Activated naive CD8-positive, alpha-beta T cell treated with anti-CD3 and anti-CD28 coated beads, Interleukin-2, amount 50 U/mL, for 16 hours (primary cell): ENCODE measurements around the gene ADCY2.

Experiments
- DNase-seq: peaks from one replicate; pipeline ENCODE4 v3.0.0-alpha.2; 2020; ENCODE audit warnings: low read depth, low spot score

Gene ADCY2

DNA sequence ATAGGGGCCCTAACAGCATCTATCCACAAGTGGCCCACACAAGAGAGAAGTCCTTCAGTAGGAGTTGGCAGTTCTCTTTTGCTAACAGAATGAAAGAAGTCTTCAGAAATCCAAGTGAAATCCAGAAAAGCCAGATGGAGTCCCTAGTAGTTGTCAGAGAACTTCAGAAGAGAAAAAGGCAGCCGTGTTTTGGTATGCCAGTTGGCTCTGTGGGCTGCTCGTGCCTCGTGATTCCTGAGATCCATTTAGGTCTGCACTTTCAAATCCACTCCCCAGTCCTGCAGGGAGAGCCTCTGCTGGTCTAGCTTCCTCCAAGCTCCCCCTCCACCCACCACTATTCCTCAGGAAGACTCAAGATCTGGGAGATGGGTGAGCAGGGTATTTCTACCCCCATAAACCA, 386.0 kb downstream of the ADCY2 start:
- DNase-seq: no peak

DNA sequence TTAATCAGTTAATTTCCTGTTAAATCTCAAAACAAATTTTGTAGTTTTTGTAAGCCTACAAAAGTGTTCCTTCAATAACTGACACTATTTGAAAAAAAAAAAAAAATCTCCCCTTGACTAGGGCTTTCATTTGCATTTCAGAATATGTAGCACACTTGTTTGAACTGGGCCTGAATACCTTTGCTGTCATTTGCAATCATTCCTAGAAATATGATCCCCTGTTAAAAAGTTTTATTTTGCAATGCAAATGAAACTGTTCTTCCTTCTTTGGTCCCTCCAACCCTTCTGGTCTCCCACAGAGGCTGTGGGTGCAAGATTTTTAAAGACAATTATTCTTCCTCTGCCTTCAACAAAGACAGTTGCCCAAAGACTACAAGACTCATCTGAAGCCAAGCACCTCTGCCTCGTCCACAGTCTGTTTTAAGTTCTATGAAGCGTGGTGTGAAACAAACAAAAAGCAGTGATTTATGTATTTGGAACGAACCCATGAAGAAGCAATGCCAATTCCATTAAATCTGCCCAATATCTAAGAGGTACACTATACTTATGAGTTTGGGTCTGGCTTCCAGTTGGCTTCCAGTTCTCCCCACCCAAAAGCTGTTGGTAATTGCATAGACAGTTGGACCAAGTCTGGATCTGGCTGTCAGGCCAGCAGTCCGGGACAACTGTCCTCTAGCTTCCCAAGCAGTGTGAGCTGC, 388.9 kb downstream of the ADCY2 start:
- DNase-seq: no peak

DNA sequence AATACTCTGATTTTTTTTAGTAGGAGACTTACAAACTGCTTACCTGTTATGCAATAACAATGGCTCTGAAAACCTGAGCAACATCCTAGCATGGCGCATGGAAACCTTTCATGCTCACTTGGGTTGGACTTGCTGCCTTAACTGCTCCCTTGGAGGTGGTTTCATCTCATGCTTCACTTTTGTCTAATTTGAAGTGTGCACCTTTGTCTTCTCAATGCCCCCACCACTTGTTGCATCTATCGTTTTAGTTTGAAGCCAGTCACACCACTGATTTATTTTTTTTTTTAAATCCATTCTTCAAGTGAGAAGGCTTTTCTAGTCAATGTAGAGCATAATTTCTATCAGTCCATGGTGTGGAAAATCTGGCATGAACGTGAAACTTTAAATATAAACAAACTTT, 391.8 kb downstream of the ADCY2 start:
- no peak for DNase-seq

DNA sequence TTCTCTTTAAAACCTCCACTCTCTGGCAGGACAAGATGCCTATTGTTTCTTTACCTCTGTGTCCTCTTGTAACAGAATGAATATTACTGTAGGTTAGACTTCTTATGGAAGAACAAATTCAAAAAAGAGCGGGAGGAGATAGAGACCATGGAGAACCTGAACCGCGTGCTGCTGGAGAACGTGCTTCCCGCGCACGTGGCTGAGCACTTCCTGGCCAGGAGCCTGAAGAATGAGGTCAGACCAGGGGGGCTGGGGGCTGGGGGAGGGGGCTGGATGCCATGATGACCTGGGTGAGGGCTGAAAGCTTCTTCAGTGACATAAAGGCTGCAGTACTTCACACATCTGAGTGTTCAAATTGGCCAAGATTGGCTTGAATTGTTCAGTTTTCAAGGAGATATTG, 393.6 kb downstream of the ADCY2 start:
- DNase-seq: no peak

DNA sequence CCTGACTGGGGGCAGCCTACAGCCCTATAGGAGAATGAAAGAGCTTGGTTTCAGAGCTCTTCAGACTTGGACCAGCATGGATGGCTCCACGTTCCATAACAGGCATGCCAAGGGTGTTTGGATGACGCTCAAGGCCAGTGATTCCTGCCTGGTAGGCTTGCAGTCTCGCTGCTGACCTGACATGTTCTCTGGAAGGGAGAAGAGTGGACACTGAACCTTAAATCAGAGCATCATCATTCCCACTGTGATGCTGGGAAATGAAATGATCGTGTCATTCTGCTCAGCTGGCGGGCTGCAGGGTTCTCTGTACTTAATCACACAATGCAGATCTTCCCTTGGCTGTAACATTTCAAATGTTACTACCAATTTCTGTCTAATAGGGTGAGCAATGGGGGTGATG, 398.0 kb downstream of the ADCY2 start:
- DNase-seq: no peak

DNA sequence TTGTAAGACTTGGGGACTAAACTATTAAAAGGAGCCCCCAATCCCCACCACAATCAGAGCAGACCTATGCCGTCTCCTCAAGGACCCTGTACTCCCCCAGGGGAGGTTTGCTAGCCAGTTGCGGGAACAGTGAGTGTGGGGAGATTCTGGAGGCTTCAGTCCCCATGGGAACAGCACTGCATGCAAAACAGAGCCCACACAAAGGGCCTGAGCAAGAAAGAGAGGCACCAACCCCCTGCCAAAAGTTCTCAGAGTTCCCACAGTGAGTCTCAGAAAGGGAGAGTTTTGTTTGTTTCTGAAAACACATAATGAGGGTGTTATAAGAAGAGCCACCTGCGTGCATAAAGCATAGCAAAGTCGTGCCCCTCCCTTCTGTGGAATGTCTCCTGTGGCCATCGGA, 398.4 kb downstream of the ADCY2 start:
- DNase-seq: no peak

DNA sequence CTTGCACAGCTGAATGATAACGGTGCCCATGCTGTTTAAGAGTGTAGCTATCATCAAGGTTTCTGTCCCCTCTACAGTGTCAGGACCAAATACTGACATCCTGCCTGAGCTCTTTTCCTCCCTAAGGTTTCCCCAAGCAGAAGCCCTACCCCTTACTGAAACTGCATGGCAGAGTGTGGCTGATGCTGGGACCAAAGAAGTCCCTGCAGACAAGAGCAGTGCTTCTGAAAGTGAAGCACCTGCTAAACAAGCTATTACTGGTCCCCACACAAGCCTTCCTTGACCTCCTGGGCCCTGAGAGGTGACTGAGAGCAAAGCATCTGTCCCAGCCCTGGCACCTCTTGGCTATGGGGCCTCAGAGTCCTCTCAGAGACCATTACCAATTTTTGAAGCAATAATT, 398.9 kb downstream of the ADCY2 start:
- DNase-seq: no peak

DNA sequence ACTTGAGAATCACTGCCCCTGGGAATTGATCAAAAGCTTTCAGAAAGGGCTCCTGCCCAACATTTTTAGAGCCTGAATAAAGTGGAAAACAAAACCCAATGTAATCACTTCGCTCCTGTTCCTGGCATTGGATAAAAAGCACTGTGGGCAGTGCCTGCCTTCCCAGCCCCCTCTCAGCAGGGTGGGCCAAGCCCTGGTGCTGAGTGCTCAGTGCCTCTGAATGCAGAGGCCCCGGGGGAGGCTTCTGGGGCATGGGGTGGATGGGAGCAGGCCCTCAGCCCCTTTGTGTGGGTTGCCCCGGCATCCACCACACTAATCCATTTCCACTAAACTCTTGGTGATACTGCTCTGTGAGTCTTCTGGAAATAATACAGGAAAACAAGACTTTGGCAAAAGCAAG, 399.4 kb downstream of the ADCY2 start:
- no peak for DNase-seq

DNA sequence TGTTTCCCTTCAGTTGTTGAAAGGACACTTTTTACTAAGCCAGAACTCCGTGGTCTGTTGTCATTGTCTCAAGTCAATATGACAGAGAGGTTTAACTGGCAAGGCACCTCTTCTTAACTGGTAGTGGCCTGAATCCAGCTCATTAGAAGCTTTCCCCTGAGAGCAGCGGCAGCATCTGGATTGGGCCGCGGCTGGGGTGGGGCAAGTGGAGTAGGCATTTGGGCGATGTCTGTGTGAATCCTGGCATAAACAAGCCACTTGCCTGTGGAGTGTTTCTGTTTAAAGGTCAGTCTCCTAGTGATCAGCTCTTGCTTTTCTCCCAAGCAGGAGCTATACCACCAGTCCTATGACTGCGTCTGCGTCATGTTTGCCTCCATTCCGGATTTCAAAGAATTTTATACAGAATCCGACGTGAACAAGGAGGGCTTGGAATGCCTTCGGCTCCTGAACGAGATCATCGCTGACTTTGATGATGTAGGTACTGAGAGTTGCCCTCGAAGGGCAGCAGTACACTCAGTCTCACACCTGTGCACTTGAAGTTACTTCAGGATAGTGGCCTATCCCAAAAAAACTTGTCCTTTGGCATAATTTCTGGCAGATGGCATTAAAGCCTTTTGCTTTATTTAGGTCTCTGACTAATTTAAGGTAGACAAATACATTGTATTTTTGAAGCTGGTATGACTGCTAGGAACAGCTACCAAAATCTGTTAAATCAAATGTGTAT, 406.1 kb downstream of the ADCY2 start:
- DNase-seq: no peak

DNA sequence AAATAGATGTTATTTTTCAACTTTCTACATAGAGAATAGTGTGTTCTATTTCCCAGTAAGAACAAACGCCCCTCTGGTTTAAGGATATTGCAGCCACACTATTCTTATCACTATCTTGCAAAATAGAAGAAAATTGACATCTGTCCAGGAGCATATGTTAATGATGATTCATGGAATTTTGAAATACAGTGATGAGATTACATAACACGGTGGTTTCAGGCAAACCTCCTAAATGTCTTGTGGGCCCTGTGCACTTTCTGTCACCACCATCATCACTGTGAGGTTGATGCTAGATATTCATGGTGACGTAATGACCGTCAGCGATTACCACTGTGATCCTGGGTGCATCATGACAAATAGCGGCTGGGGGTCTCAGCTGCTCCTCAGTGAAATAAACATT, 406.9 kb downstream of the ADCY2 start:
- no peak for DNase-seq

DNA sequence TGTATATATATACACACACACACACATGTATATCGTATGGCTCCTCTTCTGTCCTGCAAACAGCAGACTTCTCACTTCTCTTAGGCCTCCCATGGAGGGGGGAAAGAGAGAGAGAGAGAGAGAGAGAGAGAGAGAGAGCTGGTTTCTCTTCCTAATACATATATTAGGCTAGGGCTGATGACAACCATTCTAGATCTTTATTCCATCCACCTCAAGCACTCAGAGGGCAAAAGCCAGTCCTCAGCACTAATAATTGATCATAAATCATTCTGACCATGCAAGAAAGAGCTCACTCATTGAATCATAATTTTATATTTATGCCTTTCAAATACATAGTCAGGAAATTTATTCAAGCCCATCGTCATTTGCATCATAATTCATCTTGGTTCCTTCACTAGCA, 408.0 kb downstream of the ADCY2 start:
- no peak for DNase-seq

DNA sequence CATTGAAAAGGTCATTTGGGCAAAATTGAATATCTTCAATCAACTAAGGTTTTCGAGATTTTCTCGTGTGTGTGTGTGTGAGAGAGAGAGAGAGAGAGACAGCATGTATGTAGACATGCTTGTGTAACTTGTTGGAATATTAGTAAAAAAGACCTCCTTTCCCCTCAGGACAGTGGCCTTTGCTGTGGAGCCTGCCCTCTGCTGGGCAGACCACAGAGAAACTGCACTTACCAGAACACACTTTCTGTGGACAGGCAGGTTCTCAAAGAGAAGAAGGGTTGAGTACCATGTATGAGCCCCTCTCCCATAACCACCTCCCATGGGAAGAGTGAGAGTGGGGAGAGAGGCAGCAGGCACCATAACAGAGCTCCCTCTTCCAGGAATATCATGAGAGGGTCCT, 409.4 kb downstream of the ADCY2 start:
- DNase-seq: no peak

DNA sequence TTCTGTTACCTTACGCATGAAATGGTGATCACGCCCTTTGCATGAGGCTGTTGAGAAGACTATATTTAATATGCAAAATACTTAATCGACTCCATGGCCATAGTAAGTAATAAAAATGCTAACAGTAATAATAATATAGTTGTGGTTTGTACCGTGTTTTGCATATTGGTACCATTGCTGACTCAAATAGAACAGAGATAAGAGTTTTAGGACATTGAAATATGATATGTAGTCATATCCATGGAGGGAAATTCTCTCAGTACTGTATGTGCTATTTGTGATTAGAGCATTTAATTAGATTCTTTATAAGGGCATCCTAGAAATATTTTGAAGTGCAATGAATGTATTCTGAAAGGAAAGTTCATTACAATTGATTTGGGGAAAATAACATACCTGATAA, 413.1 kb downstream of the ADCY2 start:
- DNase-seq: no peak

DNA sequence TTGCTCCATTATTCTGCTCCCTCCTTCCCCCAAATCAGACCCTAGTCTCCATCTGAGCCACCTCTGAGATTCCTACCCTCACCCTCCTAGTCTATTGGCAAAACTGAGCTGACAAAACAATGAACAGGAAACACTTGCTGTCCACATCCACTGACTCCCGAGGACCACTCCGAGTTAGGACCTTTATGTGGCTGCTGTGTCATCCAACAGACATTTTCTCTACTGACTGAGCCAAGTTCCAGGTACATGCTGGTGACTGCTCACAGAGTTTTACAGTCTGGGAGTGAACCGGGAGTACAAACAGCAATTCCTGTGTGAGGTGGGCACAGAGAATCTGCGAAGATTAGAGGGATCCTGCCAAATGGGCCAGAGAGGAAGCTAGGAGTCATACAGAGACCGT, 415.8 kb downstream of the ADCY2 start:
- no peak for DNase-seq

DNA sequence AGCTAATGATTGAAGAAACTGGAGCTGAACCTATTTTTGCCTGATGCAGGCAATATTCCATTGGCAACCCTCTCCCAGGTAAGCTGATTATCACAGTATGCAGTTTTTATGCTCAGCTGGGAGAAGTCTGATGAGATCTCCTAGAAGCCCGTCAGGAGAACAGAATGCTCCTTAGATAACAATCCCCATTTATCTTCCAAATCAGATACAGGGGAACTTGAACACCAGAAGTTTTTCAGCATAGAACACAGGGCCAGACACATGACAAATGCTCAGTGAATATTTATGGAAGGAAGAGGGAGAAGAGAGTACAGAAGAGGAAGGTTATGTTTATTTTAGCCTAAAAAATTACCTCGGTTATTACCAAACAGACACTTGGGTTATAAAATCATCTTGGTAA, 417.1 kb downstream of the ADCY2 start:
- DNase-seq: no peak

DNA sequence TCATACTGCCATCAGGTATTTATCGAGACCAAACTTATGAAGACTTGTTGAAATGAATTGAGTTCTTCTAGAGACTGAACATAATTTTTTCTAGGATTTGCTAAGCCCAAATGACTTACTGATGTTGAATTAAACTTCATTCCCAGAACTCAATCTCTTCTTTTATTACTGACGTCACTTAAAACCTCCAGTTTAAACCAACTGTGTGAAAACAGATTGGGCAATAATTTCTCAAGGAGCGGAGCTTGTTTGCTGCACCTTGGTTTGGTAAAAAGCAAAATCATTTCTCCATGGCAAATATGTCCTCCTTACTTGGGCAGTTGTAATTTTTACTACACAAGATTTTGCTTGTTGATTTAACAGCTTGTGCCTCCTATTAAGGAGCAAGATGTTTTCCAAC, 417.6 kb downstream of the ADCY2 start:
- DNase-seq: no peak

DNA sequence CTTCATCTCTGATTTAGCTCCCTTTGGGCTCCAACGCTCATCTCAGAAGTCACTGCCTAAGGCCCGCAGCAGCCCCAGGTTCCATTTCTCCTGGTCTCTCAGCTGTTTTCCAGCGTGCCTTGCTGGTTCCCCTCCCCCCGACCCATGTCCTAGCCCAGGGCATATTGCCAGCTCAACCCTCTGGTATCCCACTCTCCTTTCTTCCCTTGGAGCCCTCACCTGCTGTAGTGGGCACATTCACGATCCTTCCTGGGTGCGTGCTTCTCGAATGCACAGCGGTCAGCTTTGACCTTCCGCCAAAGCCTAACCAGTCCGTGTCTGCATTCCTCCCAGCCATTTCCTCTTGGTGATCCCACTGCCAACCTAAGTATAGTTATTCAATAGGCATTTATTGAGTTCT, 418.9 kb downstream of the ADCY2 start:
- no peak for DNase-seq

DNA sequence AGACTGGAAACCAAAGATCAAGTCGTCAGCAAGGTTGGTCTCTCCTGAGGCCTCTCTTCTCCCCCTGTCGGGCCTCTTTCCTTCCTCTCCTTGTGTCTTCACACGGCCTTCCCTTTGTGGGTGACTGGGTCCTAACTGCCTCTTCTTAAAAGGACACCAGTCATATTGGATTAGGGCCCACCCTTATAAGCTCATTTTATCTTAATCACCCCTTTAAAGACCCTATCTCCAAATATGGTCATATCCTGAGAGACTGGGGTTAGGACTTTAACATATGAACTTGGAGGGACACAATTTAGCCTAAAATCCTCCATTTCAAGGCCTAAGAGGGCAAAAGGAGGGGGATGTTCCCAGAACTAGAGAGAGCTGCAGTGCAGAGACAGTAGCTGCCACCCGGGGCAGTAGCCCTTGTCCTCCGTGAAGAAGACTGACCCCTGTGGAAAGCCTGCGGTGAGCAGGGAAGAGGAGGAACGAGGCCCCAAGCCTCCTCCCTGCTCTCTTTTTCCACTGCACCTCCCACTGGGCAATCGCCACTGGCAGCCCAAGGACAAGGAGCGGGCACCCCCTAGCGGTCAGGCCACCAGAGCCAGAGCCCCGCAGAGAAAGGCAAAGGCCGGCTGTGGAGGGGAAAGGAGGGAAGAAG, 420.1 kb downstream of the ADCY2 start:
- DNase-seq: peak; percentile 10

DNA sequence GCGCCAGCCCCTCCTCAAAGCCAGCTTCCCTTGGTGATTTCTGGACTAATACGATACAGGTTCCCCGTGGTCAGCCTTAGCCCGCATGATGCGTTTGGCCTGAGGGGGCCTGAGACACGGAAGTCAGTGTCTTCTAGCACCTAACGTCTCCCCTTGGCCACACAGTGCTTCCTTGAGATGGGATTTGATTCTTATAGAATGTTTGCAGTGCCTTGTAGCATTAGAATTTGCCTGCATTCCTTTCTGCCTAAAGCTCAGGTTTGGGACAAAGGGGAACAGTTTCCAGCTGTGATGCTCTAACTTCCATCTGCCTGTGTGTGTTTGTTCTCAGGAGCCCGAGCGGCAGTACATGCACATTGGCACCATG, 420.6 kb downstream of the ADCY2 start:
- no peak for DNase-seq

DNA sequence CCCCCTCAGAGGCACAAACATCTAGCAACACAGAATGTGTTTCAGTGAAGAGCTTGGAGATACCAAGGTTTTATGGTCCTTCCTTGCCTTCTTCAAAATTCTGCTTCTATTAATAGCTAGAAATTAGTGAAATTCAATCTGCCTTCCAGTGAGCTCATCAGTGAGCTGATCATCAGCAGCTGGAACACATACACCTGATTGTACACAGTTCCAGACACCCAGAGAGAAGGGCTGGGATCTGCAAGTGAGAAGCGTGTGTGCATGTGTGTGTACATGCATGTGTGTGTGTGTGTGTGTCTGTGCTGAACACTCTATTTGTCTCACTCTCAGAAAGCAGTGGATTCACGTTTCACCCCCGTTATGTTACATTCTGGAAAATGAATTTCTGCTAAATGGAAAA, 426.5 kb downstream of the ADCY2 start:
- no peak for DNase-seq

DNA sequence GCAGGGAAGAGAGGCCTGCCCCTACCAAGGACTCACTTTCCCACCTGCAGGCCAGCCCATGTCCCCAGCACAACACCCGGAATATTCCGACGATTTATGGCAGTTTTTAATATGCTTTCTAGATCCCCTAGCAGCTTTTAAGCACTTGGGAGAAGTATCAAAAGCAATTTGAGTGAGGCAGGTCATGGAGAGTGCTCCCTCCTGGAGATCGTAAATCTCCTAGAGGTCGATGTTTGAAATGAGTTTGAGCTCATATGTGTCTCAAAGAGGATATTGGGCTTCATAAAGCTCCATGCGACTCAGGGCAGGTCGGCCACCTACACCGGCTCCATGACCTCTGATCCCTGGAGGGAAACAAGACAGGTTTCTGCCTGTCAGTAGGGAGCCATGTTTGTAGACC, 427.7 kb downstream of the ADCY2 start:
- DNase-seq: no peak

DNA sequence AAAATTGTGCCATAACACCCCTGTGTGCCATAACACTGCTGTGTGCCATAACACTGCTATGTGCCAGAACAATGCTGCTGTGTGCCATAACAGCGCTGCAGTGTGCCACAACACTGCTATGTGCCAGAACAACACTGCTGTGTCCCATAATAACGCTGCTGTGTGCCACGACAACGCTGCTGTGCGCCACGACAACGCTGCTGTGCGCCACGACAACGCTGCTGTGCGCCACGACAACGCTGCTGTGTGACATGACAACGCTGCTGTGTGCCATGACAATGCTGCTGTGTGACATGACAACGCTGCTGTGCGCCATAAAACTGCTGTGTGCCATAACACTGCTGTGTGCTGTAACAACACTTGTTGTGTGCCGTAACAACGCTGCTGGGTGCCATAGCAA, 429.1 kb downstream of the ADCY2 start:
- no peak for DNase-seq

DNA sequence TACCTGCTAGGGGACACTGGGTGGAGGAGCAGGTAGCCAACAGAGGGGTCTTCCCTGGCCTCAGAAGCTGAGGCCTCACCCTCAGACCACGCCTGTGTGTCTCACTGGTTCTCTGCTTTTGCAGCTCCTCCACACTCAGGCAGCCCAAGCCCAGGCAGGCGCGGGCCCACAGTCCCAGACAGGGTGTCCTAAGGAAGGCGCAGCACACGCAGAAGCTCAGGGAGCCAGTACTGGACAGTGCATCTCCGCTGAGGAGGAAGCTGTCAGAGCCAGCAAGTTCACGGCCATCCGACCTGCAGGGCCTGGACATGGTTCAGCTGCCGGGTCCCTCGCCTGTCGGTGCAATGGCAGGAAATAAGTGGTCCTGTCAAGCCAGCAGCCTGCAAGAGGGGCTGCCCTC, 429.7 kb downstream of the ADCY2 start:
- no peak for DNase-seq
